GM13976 (cell line): ENCODE data around the gene CPXM2.

Experiments used
- DNase-seq: peaks from one replicate; pipeline ENCODE4 v3.0.0; 2012; ENCODE audit warnings: low spot score
- CTCF ChIP-seq: IDR thresholded peaks from 2 replicates; pipeline ENCODE4 v1.5.1; 2012; ENCODE audit warnings: borderline replicate concordance, mild to moderate bottlenecking; ENCODE audit not compliant: insufficient read depth; ENCODE audit errors: extremely low read depth, missing control alignments, control extremely low read depth
- in situ Hi-C: fragments of 300-500 bp; cut with MboI; formaldehyde crosslinking; loops from one replicate; pipeline ENCODE4 v1.12.0; 2022; ENCODE audit warnings: low sequenced_read_pairs, mixed read lengths, inconsistent platforms; ENCODE audit not compliant: unreplicated experiment

CPXM2 gene

GRCh38 chr10:123930340-123931001 is 38.9 kb upstream of the CPXM2 start:
- DNase-seq = no peak
- TF ChIP-seq CTCF = no peak
- in situ Hi-C loops = no loop called here

- in situ Hi-C loops = no loop called here
- TF ChIP-seq CTCF = no peak
- no peak for DNase-seq
Measured at GRCh38 chr10:123929791-123930190, 38.2 kb upstream of the CPXM2 start.

- no peak for TF ChIP-seq CTCF
- in situ Hi-C loops = no loop called here
- DNase-seq = no peak
Measured at GRCh38 chr10:123928427-123928826, 36.8 kb upstream of the CPXM2 start.

- peak; percentile 49 for DNase-seq
- TF ChIP-seq CTCF = no peak
- in situ Hi-C loops = no loop called here
Measured at GRCh38 chr10:123926401-123927264, 35.0 kb upstream of the CPXM2 start.

GRCh38 chr10:123922126-123922525 is 30.5 kb upstream of the CPXM2 start:
- in situ Hi-C loops = no loop called here
- DNase-seq = no peak
- TF ChIP-seq CTCF = no peak

- in situ Hi-C loops = no loop called here
- DNase-seq = no peak
- no peak for TF ChIP-seq CTCF
Measured at GRCh38 chr10:123916775-123917174, 25.2 kb upstream of the CPXM2 start.
